Nephron progenitor cell (in vitro differentiated cells): ENCODE data around the gene BLTP2.

Experiments used
- DNase-seq: peaks from one replicate; pipeline ENCODE4 v3.0.0; 2021
- H3K27ac Mint-ChIP-seq: 2 replicates; pipeline ENCODE4 v1.8.0; 2021; ENCODE audit warnings: mild to moderate bottlenecking, moderate library complexity, mixed read lengths
- H3K27me3 Mint-ChIP-seq: 2 replicates; pipeline ENCODE4 v1.8.0; 2021; ENCODE audit warnings: mild to moderate bottlenecking, low read depth, mixed read lengths; ENCODE audit not compliant: poor library complexity
- H3K36me3 Mint-ChIP-seq: 2 replicates; pipeline ENCODE4 v1.8.0; 2021; ENCODE audit warnings: low read depth, mixed read lengths
- H3K4me1 Mint-ChIP-seq: 2 replicates; pipeline ENCODE4 v1.8.0; 2021; ENCODE audit warnings: mixed read lengths
- H3K4me3 Mint-ChIP-seq: 2 replicates; pipeline ENCODE4 v1.8.0; 2021; ENCODE audit warnings: mild to moderate bottlenecking, moderate library complexity, mixed read lengths
- H3K9me3 Mint-ChIP-seq: 2 replicates; pipeline ENCODE4 v1.8.0; 2021; ENCODE audit warnings: mild to moderate bottlenecking, moderate library complexity, mixed read lengths
- CTCF ChIP-seq: fragments of 200-600 bp; sonication (generic); IDR thresholded peaks from 2 replicates; pipeline ENCODE4 v1.5.0; 2021; ENCODE audit warnings: antibody characterized with exemption

BLTP2 gene

GRCh38 chr17:28657756-28658155 is 12.8 kb upstream of the BLTP2 start:
- DNase-seq = no peak
- Mint-ChIP-seq H3K9me3 (peaks cover 40% of the 10 kb centered on the region), H3K4me3 (no peak overlapping the region), H3K27ac (no peak overlapping the region), H3K4me1 (peaks cover 21% of the 10 kb centered on the region), H3K36me3 (peaks cover 68% of the 10 kb centered on the region), H3K27me3 (no peaks in the 10 kb centered on the region)
- no peak for TF ChIP-seq CTCF

- DNase-seq = no peak
- Mint-ChIP-seq H3K4me1 (no peaks in the 10 kb centered on the region), H3K36me3 (peaks cover 60% of the 10 kb centered on the region), H3K9me3 (peaks cover 21% of the 10 kb centered on the region), H3K27ac (peak overlapping the region; percentile 11), H3K4me3 (no peak overlapping the region), H3K27me3 (no peaks in the 10 kb centered on the region)
- TF ChIP-seq CTCF = no peak
Observed at GRCh38 chr17:28655160-28655559, 10.2 kb upstream of the BLTP2 start.

GRCh38 chr17:28648698-28649097 is 3.7 kb upstream of the BLTP2 start:
- no peaks in the 10 kb centered on the region for H3K9me3 Mint-ChIP-seq
- H3K27me3 Mint-ChIP-seq = no peaks in the 10 kb centered on the region
- DNase-seq = no peak
- no peak for TF ChIP-seq CTCF
- H3K4me3 Mint-ChIP-seq = no peak overlapping the region
- peaks cover 25% of the 10 kb centered on the region for H3K4me1 Mint-ChIP-seq
- peak overlapping the region; percentile 94 for H3K27ac Mint-ChIP-seq
- peaks cover 35% of the 10 kb centered on the region for H3K36me3 Mint-ChIP-seq

- Mint-ChIP-seq H3K27me3 (no peaks in the 10 kb centered on the region), H3K4me3 (peak overlapping the region; percentile 72), H3K27ac (peak overlapping the region; percentile 11), H3K9me3 (no peaks in the 10 kb centered on the region), H3K4me1 (peaks cover 35% of the 10 kb centered on the region), H3K36me3 (peaks cover 40% of the 10 kb centered on the region)
- TF ChIP-seq CTCF = no peak
- DNase-seq = no peak
Observed at GRCh38 chr17:28646039-28646754, 1.2 kb upstream of the BLTP2 start.

GRCh38 chr17:28645576-28645939 is 600 bp upstream of the BLTP2 start:
- H3K4me3 Mint-ChIP-seq = peak overlapping the region; percentile 72
- peaks cover 35% of the 10 kb centered on the region for H3K4me1 Mint-ChIP-seq
- H3K9me3 Mint-ChIP-seq = no peaks in the 10 kb centered on the region
- DNase-seq = peak; percentile 5
- H3K27ac Mint-ChIP-seq = no peak overlapping the region
- H3K36me3 Mint-ChIP-seq = peaks cover 41% of the 10 kb centered on the region
- TF ChIP-seq CTCF = no peak
- no peaks in the 10 kb centered on the region for H3K27me3 Mint-ChIP-seq
